Stomach (tissue), 9 donors: Measurements from ENCODE around the gene TMEM165. TPM values are rescaled to one million over a fixed set of nuclear protein-coding genes. Genes with fewer than 3 reads are reported as not detected.
"Not testable (repeated sequence)": the region's sequence is repeated elsewhere in the genome, so short reads cannot be mapped to it uniquely, and the experiment has no call there.

Experiments used
- DNase-seq, 2 donors: peaks; one replicate each; pipeline versions ENCODE4 v3.0.0 to v3.0.0-alpha.2; 2013 to 2019
- H3K27ac ChIP-seq, 5 donors: fragments of 200-600 bp in 4 of 5; sonication (generic) in 4 of 5; one replicate each; pipeline ENCODE4 v1.5.1; 2013 to 2019; ENCODE audit warnings: mild to moderate bottlenecking in 1 of 5, moderate library complexity in 1 of 5
- H3K27me3 ChIP-seq, 3 donors: fragments of 200-600 bp; sonication (generic); one replicate each; pipeline ENCODE4 v1.5.1; 2017 to 2019; ENCODE audit warnings: mixed run types in 1 of 3
- H3K36me3 ChIP-seq, 4 donors: fragments of 200-600 bp; sonication (generic); 1 replicate in 3 of 4; 2 replicates in 1 of 4; pipeline ENCODE4 v1.5.1; 2016 to 2019
- H3K4me1 ChIP-seq, 4 donors: fragments of 200-600 bp; sonication (generic); one replicate each; pipeline ENCODE4 v1.5.1; 2016 to 2019
- H3K4me3 ChIP-seq, 4 donors: fragments of 200-600 bp; sonication (generic) in 3 of 4; one replicate each; pipeline ENCODE4 v1.5.1; 2016 to 2019; ENCODE audit warnings: mild to moderate bottlenecking in 1 of 4
- H3K9me3 ChIP-seq, 4 donors: fragments of 200-600 bp; sonication (generic); one replicate each; pipeline ENCODE4 v1.5.1; 2016 to 2019
- CTCF ChIP-seq, 7 experiments: fragments of 450-650 bp in 4 of 7; fragments of 200-600 bp in 3 of 7; sonication (generic) in 3 of 7; IDR thresholded peaks; one replicate each; pipeline ENCODE4 v1.5.1; 2016 to 2019; ENCODE audit warnings: antibody characterized with exemption in 7 of 7, control low read depth in 2 of 7, mild to moderate bottlenecking in 1 of 7
- EP300 ChIP-seq: sonication (generic); formaldehyde crosslinking; IDR thresholded peaks from one replicate; pipeline ENCODE4 v1.6.1; 2017; ENCODE audit warnings: antibody characterized with exemption
- POLR2A ChIP-seq, 4 donors: fragments of 450-650 bp; IDR thresholded peaks; one replicate each; pipeline ENCODE4 v1.6.1; 2016; ENCODE audit warnings: antibody characterized with exemption in 4 of 4, control low read depth in 2 of 4, mild to moderate bottlenecking in 1 of 4, moderate library complexity in 1 of 4
- POLR2AphosphoS5 ChIP-seq, 3 donors: sonication (generic); formaldehyde crosslinking; IDR thresholded peaks; one replicate each; pipeline ENCODE4 v1.6.1; 2016; ENCODE audit warnings: antibody characterized with exemption in 3 of 3
- WGBS, 5 donors: extraction: QIAGEN DNeasy Blood & Tissue Kit in 3 of 5; methylation state at CpG; one replicate each; pipeline versions ENCODE4 v1.1.5 to v1.1.7; 2013 to 2018; 5-methylcytosine and 5-hydroxymethylcytosine counted together
- intact Hi-C: fragments of 100-400 bp; cut with DNase I; formaldehyde crosslinking; loops from one replicate; pipeline ENCODE4 v1.15.1; 2023; ENCODE audit warnings: low total_unique reads
- polyA plus RNA-seq, 3 donors: library from polyadenylated mRNA; stranded (reverse); fragments of 200-250 nt; gene quantifications; one replicate each; pipeline ENCODE4 v1.2.3, GENCODE V29; 2013
- total RNA-seq, 5 donors: library from RNA; depleted of rRNA; stranded (reverse); fragments of >200 nt; gene quantifications; one replicate each; pipeline versions ENCODE4 v1.1.0 to v1.2.3, GENCODE V29; 2014 to 2016
- donor health status: healthy with polysubstance abuse.
- donor health status: Bipolar disorder and iron deficiency.
- donor health status: healthy.

The TMEM165 gene
- total and polyA plus RNA-seq, 8 donors, result 21.6 to 365 (median 107) TPM

- DNase-seq, result no peak
- Histone ChIP-seq H3K9me3 (no peaks in the 10 kb centered on the region), H3K27me3 (no peaks in the 10 kb centered on the region), H3K36me3 (peaks cover 0 to 11% (median 6%) of the 10 kb centered on the region in 4 donors), H3K4me3 (no peak overlapping the region), H3K27ac (no peak overlapping the region), H3K4me1 (peaks cover 0 to 34% (median 19%) of the 10 kb centered on the region in 4 donors)
- no peak for TF ChIP-seq POLR2A (IDR thresholded peaks at IDR 0.05)
- TF ChIP-seq EP300, result no peak
- TF ChIP-seq POLR2AphosphoS5 (IDR thresholded peaks at IDR 0.05), result no peak
- WGBS, 5 donors, result 93 to 100% (median 93%) methylated on average over 8 of the region's 8 CpGs
- intact Hi-C loops, result no loop called here
These were observed 41.1 kb upstream of the TMEM165 start for GRCh38 chr4:55354648-55355047.

GRCh38 chr4:55355555-55355954 is 40.2 kb upstream of the TMEM165 start:
- TF ChIP-seq POLR2AphosphoS5 (IDR thresholded peaks at IDR 0.05), result no peak
- TF ChIP-seq CTCF (IDR thresholded peaks at IDR 0.05), result no peak
- no peak for TF ChIP-seq EP300
- no peak for TF ChIP-seq POLR2A (IDR thresholded peaks at IDR 0.05)
- Histone ChIP-seq H3K27ac (no peak overlapping the region), H3K36me3 (peaks cover 0 to 11% (median 6%) of the 10 kb centered on the region in 4 donors), H3K4me1 (peaks cover 0 to 35% (median 20%) of the 10 kb centered on the region in 4 donors), H3K4me3 (no peak overlapping the region), H3K27me3 (no peaks in the 10 kb centered on the region), H3K9me3 (no peaks in the 10 kb centered on the region)
- DNase-seq, result no peak
- intact Hi-C loops, result no loop called here
- WGBS, 5 donors, result 74 to 80% (median 78%) methylated on average over 6 of the region's 6 CpGs

- no peak for DNase-seq
- Histone ChIP-seq H3K36me3 (peaks cover 0 to 11% (median 4%) of the 10 kb centered on the region in 4 donors), H3K9me3 (no peaks in the 10 kb centered on the region), H3K27me3 (no peaks in the 10 kb centered on the region), H3K27ac (peak overlapping the region in 3 of 5 donors; percentile 1 to 53 (median 37)), H3K4me3 (no peak overlapping the region), H3K4me1 (peaks cover 0 to 35% (median 20%) of the 10 kb centered on the region in 4 donors)
- intact Hi-C loops, result no loop called here
- TF ChIP-seq POLR2A (IDR thresholded peaks at IDR 0.05) (no peak), POLR2AphosphoS5 (IDR thresholded peaks at IDR 0.05) (peak in 1 of 3 donors; percentile 23), EP300 (no peak)
- 45 to 65% (median 53%) methylated on average over 5 of the region's 5 CpGs for WGBS, 5 donors
These were observed 38.7 kb upstream of the TMEM165 start for GRCh38 chr4:55356991-55357461.

GRCh38 chr4:55358246-55358645 is 37.5 kb upstream of the TMEM165 start:
- Histone ChIP-seq H3K4me3 (no peak overlapping the region), H3K27me3 (no peaks in the 10 kb centered on the region), H3K27ac (peak overlapping the region in 4 of 5 donors; percentile 4 to 71 (median 44)), H3K9me3 (no peaks in the 10 kb centered on the region), H3K36me3 (peaks cover 0 to 8% (median 3%) of the 10 kb centered on the region in 4 donors), H3K4me1 (peaks cover 0 to 35% (median 20%) of the 10 kb centered on the region in 4 donors)
- intact Hi-C loops, result no loop called here
- WGBS, 5 donors, result 97 to 100% (median 98%) methylated on average over 2 of the region's 2 CpGs
- no peak for TF ChIP-seq EP300
- TF ChIP-seq CTCF (IDR thresholded peaks at IDR 0.05), result no peak
- TF ChIP-seq POLR2AphosphoS5 (IDR thresholded peaks at IDR 0.05), result no peak
- TF ChIP-seq POLR2A (IDR thresholded peaks at IDR 0.05), result no peak
- DNase-seq, result no peak

GRCh38 chr4:55358668-55359067 is 37.1 kb upstream of the TMEM165 start:
- DNase-seq, result no peak
- intact Hi-C loops, result no loop called here
- WGBS, 5 donors, result 38 to 66% (median 53%) methylated on average over 2 of the region's 2 CpGs

GRCh38 chr4:55359397-55359916 is 36.3 kb upstream of the TMEM165 start:
- Histone ChIP-seq H3K4me3 (no peak overlapping the region), H3K36me3 (peaks cover 0 to 8% (median 6%) of the 10 kb centered on the region in 4 donors), H3K27ac (peak overlapping the region in 4 of 5 donors; percentile 50 to 82 (median 71)), H3K4me1 (peaks cover 0 to 35% (median 20%) of the 10 kb centered on the region in 4 donors), H3K9me3 (no peaks in the 10 kb centered on the region), H3K27me3 (no peaks in the 10 kb centered on the region)
- 63 to 87% (median 80%) methylated on average over 8 of the region's 8 CpGs for WGBS, 5 donors
- no peak for TF ChIP-seq CTCF (IDR thresholded peaks at IDR 0.05)
- peak; percentile 13 for TF ChIP-seq EP300
- TF ChIP-seq POLR2AphosphoS5 (IDR thresholded peaks at IDR 0.05), result peak in 1 of 3 donors; percentile 30
- TF ChIP-seq POLR2A (IDR thresholded peaks at IDR 0.05), result no peak
- DNase-seq, result no peak
- intact Hi-C loops, result no loop called here

More at GRCh38 chr4:55358668-55359067, 37.1 kb upstream of the TMEM165 start:
- TF ChIP-seq POLR2AphosphoS5 (IDR thresholded peaks at IDR 0.05) (peak in 1 of 3 donors; percentile 73), EP300 (no peak)
- Histone ChIP-seq H3K36me3 (peaks cover 0 to 6% (median 2%) of the 10 kb centered on the region in 4 donors), H3K4me3 (no peak overlapping the region), H3K27ac (peak overlapping the region in 4 of 5 donors; percentile 50 to 82 (median 71)), H3K9me3 (no peaks in the 10 kb centered on the region), H3K4me1 (peaks cover 0 to 35% (median 20%) of the 10 kb centered on the region in 4 donors), H3K27me3 (no peaks in the 10 kb centered on the region)

- DNase-seq, H3K27me3 ChIP-seq, H3K4me3 ChIP-seq, H3K9me3 ChIP-seq, H3K27ac ChIP-seq, intact Hi-C loops: not testable (repeated sequence)
- Histone ChIP-seq H3K4me1 (peaks cover 0 to 18% (median 12%) of the 10 kb centered on the region in 4 donors), H3K36me3 (peaks cover 5 to 18% (median 15%) of the 10 kb centered on the region in 4 donors)
- 96 to 98% (median 97%) methylated on average over 9 of the region's 9 CpGs for WGBS, 5 donors
These were observed 32.8 kb upstream of the TMEM165 start for GRCh38 chr4:55362938-55363337.
